Activated CD4-positive, alpha-beta T cell treated with anti-CD3 and anti-CD28 coated beads, Interleukin-2, amount 10 ng/mL, durations not matched to agents 7 days and 5 days (primary cell): ENCODE results near the gene ABHD16B. TPM values are rescaled to one million over a fixed set of nuclear protein-coding genes. Genes with fewer than 3 reads are reported as not detected.
"Not testable (repeated sequence)": the region's sequence is repeated elsewhere in the genome, so short reads cannot be mapped to it uniquely, and the experiment has no call there.

Source experiments
- CTCF ChIA-PET: fragments of 350-600 bp; sonication (Branson Sonifier 250); formaldehyde crosslinking; loops from one replicate; lab custom pipeline; 2021; ENCODE audit warnings: antibody characterized with exemption; lab: Charles Lee
- POLR2A ChIA-PET: fragments of 350-600 bp; sonication (Branson Sonifier 250); formaldehyde crosslinking; loops from one replicate; lab custom pipeline; 2021; ENCODE audit warnings: antibody characterized with exemption; lab: Charles Lee
- DNase-seq: peaks from one replicate; pipeline ENCODE4 v3.0.0-alpha.2; 2020
- H3K27ac Mint-ChIP-seq: one replicate; pipeline ENCODE4 v1.8.0; 2021; ENCODE audit warnings: mild to moderate bottlenecking, moderate library complexity, mixed read lengths
- H3K27me3 Mint-ChIP-seq: one replicate; pipeline ENCODE4 v1.8.0; 2021; ENCODE audit warnings: mixed read lengths
- H3K36me3 Mint-ChIP-seq: one replicate; pipeline ENCODE4 v1.8.0; 2021; ENCODE audit warnings: low read depth, mixed read lengths
- H3K4me1 Mint-ChIP-seq: one replicate; pipeline ENCODE4 v1.8.0; 2021; ENCODE audit warnings: mixed read lengths
- H3K4me3 Mint-ChIP-seq: one replicate; pipeline ENCODE4 v1.8.0; 2021; ENCODE audit warnings: mild to moderate bottlenecking, moderate library complexity, mixed read lengths
- H3K9me3 Mint-ChIP-seq: one replicate; pipeline ENCODE4 v1.8.0; 2021; ENCODE audit warnings: mixed read lengths
- total RNA-seq, 2 experiments: library from RNA; stranded (reverse); gene quantifications; one replicate each; pipeline ENCODE4 v1.2.3, GENCODE V29; 2021

The ABHD16B gene
- total RNA-seq, 2 experiments from 2014 or later: not detected

GRCh38 chr20:63877755-63878470 is 16.6 kb downstream of the ABHD16B start:
- no peak overlapping the region for H3K27ac Mint-ChIP-seq
- peaks cover 18% of the 10 kb centered on the region for H3K36me3 Mint-ChIP-seq
- H3K27me3 Mint-ChIP-seq: no peaks in the 10 kb centered on the region
- peaks cover 7% of the 10 kb centered on the region for H3K4me1 Mint-ChIP-seq
- ChIA-PET CTCF (interaction anchor here (0.5 kb wide), 3 partner anchors 14 to 178 kb away, joined by 3 to 8 read pairs (median 3); no protein-coding TSS in a partner anchor), POLR2A (no interaction called here)
- DNase-seq: no peak
- no peaks in the 10 kb centered on the region for H3K9me3 Mint-ChIP-seq
- no peak overlapping the region for H3K4me3 Mint-ChIP-seq

GRCh38 chr20:63878899-63879663 is 17.8 kb downstream of the ABHD16B start:
- Mint-ChIP-seq H3K36me3 (peaks cover 15% of the 10 kb centered on the region), H3K9me3 (no peaks in the 10 kb centered on the region), H3K27ac (no peak overlapping the region), H3K4me3 (no peak overlapping the region), H3K27me3 (no peaks in the 10 kb centered on the region), H3K4me1 (no peaks in the 10 kb centered on the region)
- ChIA-PET CTCF (interaction anchor here (0.5 to 0.7 kb wide), 2 partner anchors 62 to 112 kb away, joined by 3 to 8 read pairs; no protein-coding TSS in a partner anchor), POLR2A (no interaction called here)
- no peak for DNase-seq

- POLR2A ChIA-PET, H3K9me3 Mint-ChIP-seq, H3K4me3 Mint-ChIP-seq, DNase-seq, H3K27me3 Mint-ChIP-seq, H3K4me1 Mint-ChIP-seq, H3K27ac Mint-ChIP-seq: not testable (repeated sequence)
- H3K36me3 Mint-ChIP-seq: peaks cover 14% of the 10 kb centered on the region
- CTCF ChIA-PET: interaction anchor here (0.6 to 1.3 kb wide), 2 partner anchors 15 to 152 kb away, joined by 3 to 5 read pairs; partner anchors contain the start of gene TPD52L2
Measured at GRCh38 chr20:63880901-63881300, 19.6 kb downstream of the ABHD16B start.

GRCh38 chr20:63881451-63882226 is 20.3 kb downstream of the ABHD16B start:
- ChIA-PET CTCF (interaction anchor here (1.2 to 1.3 kb wide), 2 partner anchors 16 to 18 kb away, joined by 4 to 5 read pairs; partner anchors contain the start of gene TPD52L2), POLR2A (no interaction called here)
- Mint-ChIP-seq H3K4me3 (no peak overlapping the region), H3K9me3 (no peaks in the 10 kb centered on the region), H3K27me3 (no peaks in the 10 kb centered on the region), H3K36me3 (peaks cover 9% of the 10 kb centered on the region), H3K4me1 (peaks cover 9% of the 10 kb centered on the region), H3K27ac (no peak overlapping the region)
- DNase-seq: no peak

- POLR2A ChIA-PET: no interaction called here
- no peak for DNase-seq
- peaks cover 9% of the 10 kb centered on the region for H3K4me1 Mint-ChIP-seq
Measured at GRCh38 chr20:63882257-63883200, 21.2 kb downstream of the ABHD16B start.

GRCh38 chr20:63883201-63883593 is 21.9 kb downstream of the ABHD16B start:
- no peak for DNase-seq
- H3K4me1 Mint-ChIP-seq: peaks cover 9% of the 10 kb centered on the region
- H3K9me3 Mint-ChIP-seq: no peaks in the 10 kb centered on the region
- H3K27ac Mint-ChIP-seq: no peak overlapping the region
- H3K4me3 Mint-ChIP-seq: no peak overlapping the region
- peaks cover 7% of the 10 kb centered on the region for H3K36me3 Mint-ChIP-seq
- ChIA-PET POLR2A (no interaction called here), CTCF (interaction anchor here (1.1 kb wide), 1 partner anchor 9 kb away, joined by 4 read pairs; no protein-coding TSS in a partner anchor)
- H3K27me3 Mint-ChIP-seq: no peaks in the 10 kb centered on the region

More at GRCh38 chr20:63882257-63883200, 21.2 kb downstream of the ABHD16B start:
- Mint-ChIP-seq H3K36me3 (peaks cover 7% of the 10 kb centered on the region), H3K27ac (no peak overlapping the region), H3K9me3 (no peaks in the 10 kb centered on the region), H3K4me3 (no peak overlapping the region), H3K27me3 (no peaks in the 10 kb centered on the region)
- CTCF ChIA-PET: interaction anchor here (1.1 to 1.3 kb wide), 3 partner anchors 9 to 19 kb away, joined by 4 to 5 read pairs (median 4); partner anchors contain the start of gene TPD52L2

GRCh38 chr20:63884506-63885263 is 23.4 kb downstream of the ABHD16B start:
- POLR2A ChIA-PET: no interaction called here
- Mint-ChIP-seq H3K27me3 (no peaks in the 10 kb centered on the region), H3K36me3 (peaks cover 7% of the 10 kb centered on the region), H3K9me3 (no peaks in the 10 kb centered on the region), H3K27ac (no peak overlapping the region), H3K4me1 (peaks cover 9% of the 10 kb centered on the region), H3K4me3 (no peak overlapping the region)
- DNase-seq: no peak
- CTCF ChIA-PET: interaction anchor here (0.7 kb wide), 1 partner anchor 9 kb away, joined by 4 read pairs; no protein-coding TSS in a partner anchor

GRCh38 chr20:63885264-63886053 is 24.2 kb downstream of the ABHD16B start:
- Mint-ChIP-seq H3K36me3 (peaks cover 7% of the 10 kb centered on the region), H3K27me3 (no peaks in the 10 kb centered on the region), H3K4me3 (no peak overlapping the region), H3K9me3 (no peaks in the 10 kb centered on the region), H3K4me1 (peaks cover 9% of the 10 kb centered on the region), H3K27ac (no peak overlapping the region)
- ChIA-PET CTCF (interaction anchor here (0.7 kb wide), 1 partner anchor 10 kb away, joined by 4 read pairs; no protein-coding TSS in a partner anchor), POLR2A (no interaction called here)
- DNase-seq: no peak

- Mint-ChIP-seq H3K9me3 (no peaks in the 10 kb centered on the region), H3K36me3 (peaks cover 7% of the 10 kb centered on the region), H3K27me3 (no peaks in the 10 kb centered on the region), H3K4me3 (no peak overlapping the region), H3K27ac (no peak overlapping the region), H3K4me1 (peaks cover 9% of the 10 kb centered on the region)
- ChIA-PET CTCF (no interaction called here), POLR2A (no interaction called here)
- no peak for DNase-seq
Measured at GRCh38 chr20:63886054-63886419, 24.7 kb downstream of the ABHD16B start.

GRCh38 chr20:63886921-63887320 is 25.6 kb downstream of the ABHD16B start:
- no peak for DNase-seq
- CTCF ChIA-PET: interaction anchor here (0.7 kb wide), 1 partner anchor 22 kb away, joined by 3 read pairs; the partner anchor contains the start of gene TPD52L2
- no peak overlapping the region for H3K4me3 Mint-ChIP-seq
- POLR2A ChIA-PET: no interaction called here
- no peak overlapping the region for H3K27ac Mint-ChIP-seq
- H3K36me3 Mint-ChIP-seq: peaks cover 7% of the 10 kb centered on the region
- H3K4me1 Mint-ChIP-seq: peaks cover 9% of the 10 kb centered on the region
- no peaks in the 10 kb centered on the region for H3K9me3 Mint-ChIP-seq
- no peaks in the 10 kb centered on the region for H3K27me3 Mint-ChIP-seq
